C4-2B (cell line): Measurements from ENCODE around the gene OPCML.

Experiments used
- H3K27ac ChIP-seq: fragments of 450-650 bp; 2 replicates; pipeline ENCODE4 v1.5.1; 2017
- CTCF ChIP-seq: fragments of 450-650 bp; conservative IDR thresholded peaks from 2 replicates; pipeline ENCODE4 v1.5.1; 2017; ENCODE audit warnings: mild to moderate bottlenecking
- ZFX ChIP-seq: fragments of 450-650 bp; IDR thresholded peaks from 2 replicates; pipeline ENCODE4 v1.6.1; 2017

Gene OPCML

GRCh38 chr11:133536198-133536597 lies 3.9 kb upstream of the OPCML start:
- H3K27ac ChIP-seq: no peak overlapping the region
- TF ChIP-seq ZFX (no peak), CTCF (no peak)

- no peak for TF ChIP-seq CTCF
- TF ChIP-seq ZFX: no peak
- H3K27ac ChIP-seq: no peak overlapping the region
Observed at GRCh38 chr11:133533205-133533604, 904 bp upstream of the OPCML start.

- TF ChIP-seq ZFX: no peak
- no peak for TF ChIP-seq CTCF
- no peak overlapping the region for H3K27ac ChIP-seq
Observed at GRCh38 chr11:133531458-133531857, 843 bp downstream of the OPCML start.

- TF ChIP-seq CTCF (no peak; the same call in 1 of the 2 replicates), ZFX (no peak)
- no peak overlapping the region for H3K27ac ChIP-seq
Observed at GRCh38 chr11:133530501-133530835, 1.8 kb downstream of the OPCML start.

GRCh38 chr11:133529807-133530500 lies 2.3 kb downstream of the OPCML start:
- H3K27ac ChIP-seq: no peak overlapping the region
- TF ChIP-seq ZFX (no peak), CTCF (no peak)

GRCh38 chr11:133526790-133527189 lies 5.5 kb downstream of the OPCML start:
- TF ChIP-seq ZFX (no peak), CTCF (no peak)
- no peak overlapping the region for H3K27ac ChIP-seq

GRCh38 chr11:133525976-133526375 lies 6.3 kb downstream of the OPCML start:
- H3K27ac ChIP-seq: no peak overlapping the region
- no peak for TF ChIP-seq CTCF
- TF ChIP-seq ZFX: no peak
